NCI-H128 (cell line): ENCODE results near the gene EIF4B.

ENCODE experiments used
- DNase-seq: peaks from one replicate; lab custom pipeline; 2025; ENCODE audit not compliant: unreplicated experiment; lab: John Stamatoyannopoulos, UW

EIF4B gene

GRCh38 chr12:53068811-53069585, 62.7 kb downstream of the EIF4B start:
- DNase-seq = no peak

DNA sequence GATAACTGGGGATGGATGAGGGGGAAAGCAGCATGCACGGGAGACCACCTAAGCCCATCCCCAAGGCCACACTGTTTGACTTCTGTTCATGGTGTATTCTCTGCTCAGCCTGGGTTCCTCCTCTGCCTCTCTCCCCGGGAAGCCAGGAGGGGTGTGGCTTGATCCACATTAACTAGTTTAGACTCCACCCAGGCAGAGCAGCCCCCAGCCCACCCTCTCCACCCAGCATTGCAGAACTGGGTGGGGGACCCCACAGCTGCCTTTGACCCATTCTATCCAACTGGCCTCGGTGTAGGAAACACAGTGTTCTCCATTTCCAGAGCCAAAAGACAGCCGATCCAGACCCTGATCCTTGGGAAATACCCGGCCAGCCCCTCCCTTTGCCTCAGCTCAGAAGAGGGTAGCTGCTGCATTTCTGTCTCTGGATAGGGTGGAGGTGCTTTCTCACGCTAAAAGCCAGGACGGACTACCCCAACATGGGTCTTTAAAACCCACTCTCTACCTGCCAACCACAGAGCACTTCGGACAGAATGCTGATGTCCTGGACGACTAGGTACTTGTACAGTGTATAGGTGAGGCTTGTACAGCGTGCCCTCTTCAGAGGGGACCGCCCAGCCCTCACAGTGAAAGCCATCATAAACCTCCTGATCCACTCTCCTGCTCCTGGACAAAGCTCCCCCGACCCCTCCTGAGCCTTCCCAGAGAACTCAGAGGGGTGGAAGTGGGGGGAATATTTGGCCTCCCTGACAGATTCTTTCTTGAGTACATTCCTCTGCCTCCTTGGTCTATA, 63.6 kb downstream of the EIF4B start:
- no peak for DNase-seq

DNA sequence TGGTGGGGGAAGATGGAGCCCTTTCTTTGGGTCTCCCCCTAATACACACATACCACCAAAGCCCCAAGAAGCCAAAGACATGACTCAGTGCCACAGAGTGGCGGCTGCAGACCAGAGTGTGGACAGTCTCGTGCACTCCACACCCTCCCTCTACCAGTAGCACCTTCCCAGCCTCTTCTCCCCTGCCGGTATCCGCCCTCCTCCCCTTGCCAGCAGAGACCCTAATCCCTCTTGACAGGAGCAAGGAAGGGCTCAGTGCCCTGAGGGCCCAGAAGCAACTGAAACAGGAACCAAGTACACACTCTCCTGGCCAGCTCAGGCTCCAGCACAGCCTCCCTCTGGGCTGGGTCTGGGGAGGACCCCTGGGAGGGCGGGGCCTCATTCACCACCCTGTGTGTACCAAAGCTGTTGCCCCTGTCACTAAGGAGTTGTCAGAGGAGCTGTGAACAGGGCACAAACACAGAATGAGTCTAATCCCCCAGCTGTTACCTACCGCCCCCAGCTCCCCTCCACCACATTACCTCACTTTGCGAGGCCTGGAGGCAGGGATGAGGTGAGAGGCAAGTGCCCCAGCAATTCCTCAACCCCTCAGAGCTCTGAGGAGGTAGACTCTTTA, 64.7 kb downstream of the EIF4B start:
- no peak for DNase-seq

- DNase-seq = no peak
Measured at GRCh38 chr12:53071591-53072551, 65.6 kb downstream of the EIF4B start.

GRCh38 chr12:53073881-53074280, 67.6 kb downstream of the EIF4B start:
- DNase-seq = no peak

DNA sequence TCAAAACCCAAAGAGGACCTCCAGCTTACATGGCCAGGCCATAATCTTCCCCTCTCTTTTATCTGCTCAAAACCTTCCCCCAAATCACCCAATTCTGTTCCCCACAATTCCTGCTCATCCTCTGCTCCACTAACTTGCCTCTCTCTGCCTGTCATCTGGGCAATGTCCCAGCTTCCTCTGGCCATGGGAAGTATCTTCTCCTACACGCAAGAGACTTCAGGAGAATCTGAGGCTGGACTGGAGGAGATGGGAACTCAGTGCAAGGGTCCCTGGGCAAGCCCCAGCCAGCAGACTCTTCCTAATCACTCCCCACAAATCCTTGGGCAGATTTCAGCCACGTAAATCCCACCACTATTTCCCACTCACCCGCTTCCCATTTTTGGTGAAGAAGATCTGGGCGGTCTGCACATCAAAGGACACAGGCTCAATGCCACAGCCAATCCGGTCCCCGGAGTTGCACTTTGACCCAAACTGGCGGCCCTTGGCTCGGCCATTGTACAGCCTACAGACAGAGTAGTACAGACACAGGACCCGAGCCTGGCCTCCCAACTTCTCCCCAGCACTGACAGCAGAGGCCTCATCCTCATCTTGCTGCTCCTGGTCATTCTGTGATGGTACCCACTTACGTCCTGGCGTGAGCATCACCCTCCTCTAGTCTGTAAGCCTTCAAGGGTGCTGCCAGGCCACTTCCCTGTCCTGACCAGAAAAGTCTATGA, 68.2 kb downstream of the EIF4B start:
- DNase-seq = no peak

- no peak for DNase-seq
Measured at GRCh38 chr12:53074999-53075370, 68.7 kb downstream of the EIF4B start.

GRCh38 chr12:53076461-53076860, 70.2 kb downstream of the EIF4B start:
- no peak for DNase-seq

GRCh38 chr12:53077030-53077429, 70.8 kb downstream of the EIF4B start:
- no peak for DNase-seq

GRCh38 chr12:53078425-53079225, 72.4 kb downstream of the EIF4B start:
- DNase-seq = peak; percentile 27

DNA sequence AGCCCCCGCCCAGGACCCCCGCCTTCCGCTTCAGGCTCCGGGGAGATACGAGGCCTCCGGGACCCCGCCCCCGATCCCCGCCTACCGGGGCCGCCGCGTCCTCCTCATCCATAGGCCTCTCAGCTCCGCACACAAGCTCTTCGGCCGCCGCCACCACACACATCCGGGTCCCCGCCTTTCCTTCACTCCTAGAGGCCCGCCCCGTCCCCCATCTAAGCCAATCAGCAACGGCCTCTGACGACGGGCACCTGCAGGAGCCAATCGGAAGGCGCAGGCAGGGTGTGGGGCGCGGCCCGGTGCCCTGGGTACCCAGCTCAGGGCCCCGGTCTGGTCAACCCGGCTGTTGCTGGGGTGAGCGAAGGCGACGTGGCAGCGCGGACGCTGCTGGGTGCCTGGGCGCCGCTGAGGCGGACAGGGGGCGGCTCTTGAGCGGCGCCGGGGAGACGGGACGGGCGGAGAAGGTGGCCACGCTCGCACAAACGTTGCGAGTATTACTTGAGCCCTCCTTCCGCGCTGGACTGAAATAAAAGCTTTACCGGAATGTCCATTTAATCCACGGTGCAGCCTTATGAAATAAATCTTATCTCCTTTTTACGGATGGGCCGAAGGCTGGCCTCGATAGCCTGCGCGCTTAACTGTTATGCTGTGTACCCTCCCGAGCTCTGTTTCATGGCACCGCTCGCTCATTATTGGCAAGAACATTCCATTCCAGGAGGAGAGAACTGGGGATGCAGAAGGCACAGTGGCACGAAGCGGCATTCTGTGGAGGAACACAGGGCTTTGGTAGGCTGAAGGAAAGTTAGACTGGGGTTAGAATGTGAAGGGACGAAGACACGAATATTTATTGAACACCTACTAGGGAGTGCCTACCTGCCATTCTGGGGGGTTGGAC, 73.2 kb downstream of the EIF4B start, which contains the start of gene SPRYD3:
Gene SPRYD3, minus strand, starts transcription at position 165 of the 892 bp plus-strand sequence. Its CDS starts 57 bp downstream, at position 108.
- DNase-seq = peak; percentile 88

DNA sequence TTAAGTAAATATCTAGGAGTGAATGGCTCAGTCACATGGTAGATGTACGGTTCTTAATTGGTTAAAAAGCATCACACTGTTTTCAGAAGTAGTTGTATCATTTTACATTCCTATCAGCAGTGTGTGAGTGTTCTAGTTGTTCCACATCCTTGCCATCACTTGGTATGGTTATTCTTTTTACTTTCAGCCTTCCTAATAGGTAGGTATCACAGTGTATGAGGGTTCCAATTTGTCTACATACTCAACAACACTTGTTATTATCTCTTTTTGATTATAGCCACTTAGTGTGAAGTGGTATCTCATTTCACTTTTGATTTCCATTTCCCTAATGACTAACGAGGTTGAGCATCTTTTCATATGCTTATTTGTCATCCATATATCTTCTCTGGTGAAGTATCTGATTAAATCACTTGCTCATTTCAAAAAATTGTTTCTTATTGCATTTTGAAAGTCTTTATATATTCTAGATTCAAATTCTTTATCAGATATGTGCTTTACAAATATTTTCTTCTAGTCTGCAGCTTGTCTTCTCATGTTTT, 76.5 kb downstream of the EIF4B start:
- DNase-seq = no peak

DNA sequence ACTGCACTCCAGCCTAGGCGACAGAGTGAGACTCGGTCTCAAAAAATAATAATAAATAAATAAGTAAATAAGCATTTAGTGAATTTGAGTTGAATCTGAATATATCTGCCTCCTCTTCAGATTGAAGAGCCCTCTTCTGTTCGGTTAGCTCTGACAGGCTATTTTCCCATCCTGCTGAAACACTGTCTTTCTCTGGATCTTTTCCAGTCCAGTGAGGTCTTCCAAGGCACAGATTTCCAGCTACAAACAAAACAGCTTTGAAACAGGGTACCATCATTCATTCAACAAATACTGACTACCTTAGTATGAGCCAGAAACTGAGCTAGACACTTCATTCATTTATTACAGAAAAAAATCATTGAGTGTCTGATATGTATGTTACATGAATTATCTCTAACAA, 80.1 kb downstream of the EIF4B start:
- DNase-seq = no peak

DNA sequence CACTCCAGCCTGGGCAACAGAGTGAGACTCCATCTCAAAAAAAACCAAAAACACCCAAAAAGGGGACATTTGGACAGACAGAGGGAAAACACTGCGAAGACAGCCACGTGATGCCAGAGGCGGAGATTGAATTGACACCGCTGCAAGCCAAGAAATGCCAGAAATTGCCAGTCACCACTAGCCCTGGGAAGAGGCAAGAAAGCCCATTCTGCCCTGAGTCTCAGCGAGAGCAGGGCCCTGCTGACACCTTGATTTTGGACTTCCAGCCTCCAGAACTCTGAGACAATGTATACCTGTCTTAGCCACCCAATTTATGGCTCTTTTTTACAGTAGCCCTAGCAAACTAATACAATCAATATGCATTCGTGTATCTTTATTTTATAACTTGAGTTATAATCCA, 83.8 kb downstream of the EIF4B start:
- no peak for DNase-seq

DNA sequence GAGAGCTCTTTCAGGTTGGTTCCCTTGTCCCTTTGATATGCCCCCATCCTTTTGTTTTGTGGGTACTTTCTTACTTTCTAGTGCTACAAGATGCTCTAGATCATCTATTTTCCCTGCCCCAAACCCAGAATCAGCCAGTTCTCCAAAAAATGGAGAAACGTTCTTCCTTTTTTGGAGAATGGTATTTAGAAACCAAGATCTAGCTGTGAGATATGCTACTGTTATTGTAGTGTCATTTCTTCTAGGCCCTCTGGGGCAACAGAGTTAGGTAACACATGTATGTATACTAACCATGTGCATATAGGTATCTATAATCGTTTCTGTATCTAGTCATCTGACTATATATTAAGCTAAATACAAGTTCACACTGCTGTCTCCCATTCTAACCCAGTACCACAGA, 84.3 kb downstream of the EIF4B start:
- no peak for DNase-seq

DNA sequence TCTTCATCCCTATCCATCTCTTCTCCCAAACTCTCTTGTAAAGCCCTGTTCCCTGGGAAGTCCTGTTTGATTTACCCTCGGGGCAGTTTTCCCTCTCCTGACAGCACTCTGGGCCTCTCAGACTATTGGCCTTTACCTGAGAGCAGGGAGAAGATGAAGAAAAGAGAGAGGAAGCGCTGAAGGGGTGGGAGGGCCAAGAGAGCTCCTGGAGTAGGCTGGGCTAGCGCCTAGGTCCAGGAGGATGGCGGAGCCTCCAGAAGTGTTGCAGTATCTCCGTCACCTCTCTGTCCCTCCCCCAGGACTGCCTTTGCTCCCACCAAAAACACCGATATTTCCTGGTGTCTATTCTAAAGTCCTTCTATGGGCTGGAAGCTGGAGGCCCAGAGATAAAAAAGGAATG, 85.5 kb downstream of the EIF4B start:
- DNase-seq = no peak
